GM23338 (cell line): ENCODE measurements around the gene TMEM225B. TPM values are rescaled to one million over a fixed set of nuclear protein-coding genes. Genes with fewer than 3 reads are reported as not detected.

Experiments
- ATAC-seq: fragments of 200-7000 bp; cut with Tn5 transposase; 3 replicates; pipeline ENCODE4 v1.9.1; 2020
- DNase-seq: peaks from one replicate; pipeline ENCODE4 v3.0.0-alpha.2; 2015; ENCODE audit warnings: low spot score
- H2AFZ ChIP-seq: fragments of 200-600 bp; sonication (generic); 2 replicates; pipeline ENCODE4 v1.8.0; 2016; ENCODE audit warnings: antibody characterized with exemption, mild to moderate bottlenecking, moderate library complexity
- H3F3A ChIP-seq: fragments of 200-600 bp; sonication (generic); replicated peaks from 2 replicates; pipeline ENCODE4 v1.8.0; 2017; ENCODE audit warnings: antibody characterized with exemption, mixed run types, low read depth
- H3K27ac ChIP-seq: fragments of 200-600 bp; sonication (generic); 2 replicates; pipeline ENCODE4 v1.6.1; 2016; ENCODE audit warnings: low read depth
- H3K27me3 ChIP-seq: fragments of 200-600 bp; sonication (generic); 2 replicates; pipeline ENCODE4 v1.8.0; 2016; ENCODE audit warnings: mild to moderate bottlenecking, mixed run types, moderate library complexity; ENCODE audit not compliant: insufficient read depth
- H3K36me3 ChIP-seq: fragments of 200-600 bp; sonication (generic); 2 replicates; pipeline ENCODE4 v1.8.0; 2016; ENCODE audit warnings: mild to moderate bottlenecking; ENCODE audit not compliant: insufficient read depth
- H3K4me1 ChIP-seq: fragments of 200-600 bp; sonication (generic); 2 replicates; pipeline ENCODE4 v1.8.0; 2016; ENCODE audit warnings: mild to moderate bottlenecking, moderate library complexity; ENCODE audit not compliant: insufficient read depth
- H3K4me2 ChIP-seq: fragments of 200-600 bp; sonication (generic); 2 replicates; pipeline ENCODE4 v1.7.1; 2017; ENCODE audit warnings: mixed run types
- H3K4me3 ChIP-seq: fragments of 200-600 bp; sonication (generic); 2 replicates; pipeline ENCODE4 v1.6.1; 2016; ENCODE audit warnings: mixed run types
- H3K79me2 ChIP-seq: fragments of 200-600 bp; sonication (generic); replicated peaks from 2 replicates; pipeline ENCODE4 v1.8.0; 2017; ENCODE audit warnings: mild to moderate bottlenecking; ENCODE audit not compliant: insufficient read depth
- H3K9me2 ChIP-seq: fragments of 200-600 bp; sonication (generic); 2 replicates; pipeline ENCODE4 v1.8.0; 2017; ENCODE audit not compliant: insufficient read depth
- H4K20me1 ChIP-seq: fragments of 200-600 bp; sonication (generic); replicated peaks from 2 replicates; pipeline ENCODE4 v1.8.0; 2017; ENCODE audit warnings: mild to moderate bottlenecking; ENCODE audit not compliant: insufficient read depth
- H3K27ac Mint-ChIP-seq: 2 replicates; pipeline ENCODE4 v1.8.0; 2020; ENCODE audit warnings: inconsistent platforms, mild to moderate bottlenecking, moderate library complexity, mixed read lengths
- H3K27me3 Mint-ChIP-seq: 3 replicates; pipeline ENCODE4 v1.8.0; 2022; ENCODE audit warnings: low read depth, mild to moderate bottlenecking, moderate library complexity, mixed read lengths, inconsistent platforms; ENCODE audit not compliant: insufficient read depth, poor library complexity
- H3K36me3 Mint-ChIP-seq: 3 replicates; pipeline ENCODE4 v1.8.0; 2021; ENCODE audit warnings: low read depth, mild to moderate bottlenecking, inconsistent platforms, moderate library complexity, mixed read lengths
- H3K4me1 Mint-ChIP-seq: 3 replicates; pipeline ENCODE4 v1.8.0; 2020; ENCODE audit warnings: mild to moderate bottlenecking, inconsistent platforms, mixed read lengths
- H3K4me3 Mint-ChIP-seq: 3 replicates; pipeline ENCODE4 v1.8.0; 2021; ENCODE audit warnings: moderate library complexity, mild to moderate bottlenecking, inconsistent platforms, mixed read lengths
- H3K9me3 Mint-ChIP-seq: 3 replicates; pipeline ENCODE4 v1.8.0; 2020; ENCODE audit warnings: moderate library complexity, mild to moderate bottlenecking, inconsistent platforms, mixed read lengths
- ZNF331 ChIP-seq: fragments of 250-450 bp; sonication (Bioruptor Pico); IDR thresholded peaks from 2 replicates; pipeline ENCODE4 v1.5.0; 2020; ENCODE audit warnings: low read depth, mild to moderate bottlenecking, moderate library complexity
- polyA plus RNA-seq: library from polyadenylated mRNA; unstranded; fragments of >200 nt; fragmentation: Nextera tagmentation; extraction: Ambion mirVana; gene quantifications from 2 replicates; pipeline ENCODE4 v1.2.1, GENCODE V29; 2016
- total RNA-seq: library from RNA; depleted of rRNA; stranded (reverse); fragments of >200 nt; shearing (Covaris generic); gene quantifications from 2 replicates; pipeline ENCODE4 v1.2.3, GENCODE V29; 2014
- TF ChIP-seq, protein P1 (sequence below): fragments of 250-450 bp; sonication (Bioruptor Pico); IDR thresholded peaks from 2 replicates; pipeline ENCODE4 v1.5.0; 2020; ENCODE audit warnings: mild to moderate bottlenecking, moderate library complexity
- TF ChIP-seq, protein P2 (sequence below): IDR thresholded peaks from one replicate; pipeline ENCODE4 v1.6.1; 2018; ENCODE audit warnings: antibody characterized with exemption; ENCODE audit not compliant: unreplicated experiment

The TMEM225B gene
- total and polyA plus RNA-seq, 2 experiments from 2014 or later, result 0.45 TPM; not detected in 1

DNA sequence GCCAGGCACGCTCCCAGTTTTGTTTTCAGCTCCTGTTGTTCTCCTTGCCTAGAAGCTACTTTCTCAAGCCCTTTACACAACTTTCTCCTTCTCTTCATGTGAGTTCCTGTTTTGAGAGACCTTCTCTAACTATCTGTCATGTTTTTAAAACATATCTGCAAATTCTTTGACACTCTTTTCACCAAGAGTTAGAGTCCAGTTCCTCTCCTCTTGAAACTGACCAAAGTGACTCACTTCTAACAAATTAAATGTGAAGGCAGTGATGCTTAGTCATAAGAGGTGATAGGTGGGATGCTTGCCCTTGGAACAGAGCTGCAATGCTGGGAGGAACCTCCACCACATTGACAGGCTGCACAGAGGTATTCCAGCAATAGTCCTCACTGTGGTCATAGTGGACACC, 44.0 kb downstream of the TMEM225B start (continued):
- TF ChIP-seq, protein P1, sequence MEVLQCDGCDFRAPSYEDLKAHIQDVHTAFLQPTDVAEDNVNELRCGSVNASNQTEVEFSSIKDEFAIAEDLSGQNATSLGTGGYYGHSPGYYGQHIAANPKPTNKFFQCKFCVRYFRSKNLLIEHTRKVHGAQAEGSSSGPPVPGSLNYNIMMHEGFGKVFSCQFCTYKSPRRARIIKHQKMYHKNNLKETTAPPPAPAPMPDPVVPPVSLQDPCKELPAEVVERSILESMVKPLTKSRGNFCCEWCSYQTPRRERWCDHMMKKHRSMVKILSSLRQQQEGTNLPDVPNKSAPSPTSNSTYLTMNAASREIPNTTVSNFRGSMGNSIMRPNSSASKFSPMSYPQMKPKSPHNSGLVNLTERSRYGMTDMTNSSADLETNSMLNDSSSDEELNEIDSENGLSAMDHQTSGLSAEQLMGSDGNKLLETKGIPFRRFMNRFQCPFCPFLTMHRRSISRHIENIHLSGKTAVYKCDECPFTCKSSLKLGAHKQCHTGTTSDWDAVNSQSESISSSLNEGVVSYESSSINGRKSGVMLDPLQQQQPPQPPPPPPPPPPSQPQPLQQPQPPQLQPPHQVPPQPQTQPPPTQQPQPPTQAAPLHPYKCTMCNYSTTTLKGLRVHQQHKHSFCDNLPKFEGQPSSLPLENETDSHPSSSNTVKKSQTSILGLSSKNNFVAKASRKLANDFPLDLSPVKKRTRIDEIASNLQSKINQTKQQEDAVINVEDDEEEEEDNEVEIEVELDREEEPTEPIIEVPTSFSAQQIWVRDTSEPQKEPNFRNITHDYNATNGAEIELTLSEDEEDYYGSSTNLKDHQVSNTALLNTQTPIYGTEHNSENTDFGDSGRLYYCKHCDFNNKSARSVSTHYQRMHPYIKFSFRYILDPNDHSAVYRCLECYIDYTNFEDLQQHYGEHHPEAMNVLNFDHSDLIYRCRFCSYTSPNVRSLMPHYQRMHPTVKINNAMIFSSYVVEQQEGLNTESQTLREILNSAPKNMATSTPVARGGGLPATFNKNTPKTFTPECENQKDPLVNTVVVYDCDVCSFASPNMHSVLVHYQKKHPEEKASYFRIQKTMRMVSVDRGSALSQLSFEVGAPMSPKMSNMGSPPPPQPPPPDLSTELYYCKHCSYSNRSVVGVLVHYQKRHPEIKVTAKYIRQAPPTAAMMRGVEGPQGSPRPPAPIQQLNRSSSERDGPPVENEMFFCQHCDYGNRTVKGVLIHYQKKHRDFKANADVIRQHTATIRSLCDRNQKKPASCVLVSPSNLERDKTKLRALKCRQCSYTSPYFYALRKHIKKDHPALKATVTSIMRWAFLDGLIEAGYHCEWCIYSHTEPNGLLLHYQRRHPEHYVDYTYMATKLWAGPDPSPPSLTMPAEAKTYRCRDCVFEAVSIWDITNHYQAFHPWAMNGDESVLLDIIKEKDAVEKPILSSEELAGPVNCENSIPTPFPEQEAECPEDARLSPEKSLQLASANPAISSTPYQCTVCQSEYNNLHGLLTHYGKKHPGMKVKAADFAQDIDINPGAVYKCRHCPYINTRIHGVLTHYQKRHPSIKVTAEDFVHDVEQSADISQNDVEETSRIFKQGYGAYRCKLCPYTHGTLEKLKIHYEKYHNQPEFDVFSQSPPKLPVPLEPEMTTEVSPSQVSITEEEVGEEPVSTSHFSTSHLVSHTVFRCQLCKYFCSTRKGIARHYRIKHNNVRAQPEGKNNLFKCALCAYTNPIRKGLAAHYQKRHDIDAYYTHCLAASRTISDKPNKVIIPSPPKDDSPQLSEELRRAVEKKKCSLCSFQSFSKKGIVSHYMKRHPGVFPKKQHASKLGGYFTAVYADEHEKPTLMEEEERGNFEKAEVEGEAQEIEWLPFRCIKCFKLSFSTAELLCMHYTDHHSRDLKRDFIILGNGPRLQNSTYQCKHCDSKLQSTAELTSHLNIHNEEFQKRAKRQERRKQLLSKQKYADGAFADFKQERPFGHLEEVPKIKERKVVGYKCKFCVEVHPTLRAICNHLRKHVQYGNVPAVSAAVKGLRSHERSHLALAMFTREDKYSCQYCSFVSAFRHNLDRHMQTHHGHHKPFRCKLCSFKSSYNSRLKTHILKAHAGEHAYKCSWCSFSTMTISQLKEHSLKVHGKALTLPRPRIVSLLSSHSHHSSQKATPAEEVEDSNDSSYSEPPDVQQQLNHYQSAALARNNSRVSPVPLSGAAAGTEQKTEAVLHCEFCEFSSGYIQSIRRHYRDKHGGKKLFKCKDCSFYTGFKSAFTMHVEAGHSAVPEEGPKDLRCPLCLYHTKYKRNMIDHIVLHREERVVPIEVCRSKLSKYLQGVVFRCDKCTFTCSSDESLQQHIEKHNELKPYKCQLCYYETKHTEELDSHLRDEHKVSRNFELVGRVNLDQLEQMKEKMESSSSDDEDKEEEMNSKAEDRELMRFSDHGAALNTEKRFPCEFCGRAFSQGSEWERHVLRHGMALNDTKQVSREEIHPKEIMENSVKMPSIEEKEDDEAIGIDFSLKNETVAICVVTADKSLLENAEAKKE (CRISPR knock-in tag), result no peak

DNA sequence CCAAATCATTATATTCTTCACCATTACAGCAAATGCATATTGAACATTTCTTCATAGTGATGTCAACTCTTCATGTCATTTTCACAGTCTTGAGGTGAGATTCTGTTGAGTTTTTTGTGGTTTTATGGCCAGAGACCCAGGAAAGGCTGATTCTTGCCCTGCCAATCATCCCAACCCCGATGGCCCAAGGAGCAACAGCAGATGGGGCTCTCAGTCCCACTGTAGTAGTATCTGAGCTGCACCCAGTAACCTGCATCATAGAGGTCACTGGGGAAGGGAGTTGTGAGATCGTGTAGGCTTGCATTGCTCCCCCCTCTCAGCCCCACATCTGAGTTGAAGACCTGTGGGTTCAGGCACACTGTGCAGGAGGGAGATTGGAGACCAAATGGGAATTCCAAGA, 45.4 kb downstream of the TMEM225B start:
- no peak for DNase-seq
- Mint-ChIP-seq H3K27me3 (peaks cover 1% of the 10 kb centered on the region), H3K9me3 (no peaks in the 10 kb centered on the region; the same call in 2 of the 3 replicates), H3K4me3 (no peak overlapping the region), H3K27ac (no peak overlapping the region), H3K4me1 (peaks cover 15% of the 10 kb centered on the region), H3K36me3 (peaks cover 23% of the 10 kb centered on the region)
- Histone ChIP-seq H3F3A (0 out of 2 replicates have a peak, but pooled peaks cover 7% of the 10 kb centered on the region), H3K79me2 (no peaks in the 10 kb centered on the region), H3K4me3 (no peak overlapping the region), H3K9me2 (peaks cover 7% of the 10 kb centered on the region; the same call in 1 of the 2 replicates), H2AFZ (no peak overlapping the region), H3K27ac (no peak overlapping the region), H3K4me1 (peaks cover 11% of the 10 kb centered on the region), H4K20me1 (no peaks in the 10 kb centered on the region), H3K4me2 (no peak overlapping the region), H3K27me3 (no peaks in the 10 kb centered on the region), H3K36me3 (no peaks in the 10 kb centered on the region)
- TF ChIP-seq, protein P2, sequence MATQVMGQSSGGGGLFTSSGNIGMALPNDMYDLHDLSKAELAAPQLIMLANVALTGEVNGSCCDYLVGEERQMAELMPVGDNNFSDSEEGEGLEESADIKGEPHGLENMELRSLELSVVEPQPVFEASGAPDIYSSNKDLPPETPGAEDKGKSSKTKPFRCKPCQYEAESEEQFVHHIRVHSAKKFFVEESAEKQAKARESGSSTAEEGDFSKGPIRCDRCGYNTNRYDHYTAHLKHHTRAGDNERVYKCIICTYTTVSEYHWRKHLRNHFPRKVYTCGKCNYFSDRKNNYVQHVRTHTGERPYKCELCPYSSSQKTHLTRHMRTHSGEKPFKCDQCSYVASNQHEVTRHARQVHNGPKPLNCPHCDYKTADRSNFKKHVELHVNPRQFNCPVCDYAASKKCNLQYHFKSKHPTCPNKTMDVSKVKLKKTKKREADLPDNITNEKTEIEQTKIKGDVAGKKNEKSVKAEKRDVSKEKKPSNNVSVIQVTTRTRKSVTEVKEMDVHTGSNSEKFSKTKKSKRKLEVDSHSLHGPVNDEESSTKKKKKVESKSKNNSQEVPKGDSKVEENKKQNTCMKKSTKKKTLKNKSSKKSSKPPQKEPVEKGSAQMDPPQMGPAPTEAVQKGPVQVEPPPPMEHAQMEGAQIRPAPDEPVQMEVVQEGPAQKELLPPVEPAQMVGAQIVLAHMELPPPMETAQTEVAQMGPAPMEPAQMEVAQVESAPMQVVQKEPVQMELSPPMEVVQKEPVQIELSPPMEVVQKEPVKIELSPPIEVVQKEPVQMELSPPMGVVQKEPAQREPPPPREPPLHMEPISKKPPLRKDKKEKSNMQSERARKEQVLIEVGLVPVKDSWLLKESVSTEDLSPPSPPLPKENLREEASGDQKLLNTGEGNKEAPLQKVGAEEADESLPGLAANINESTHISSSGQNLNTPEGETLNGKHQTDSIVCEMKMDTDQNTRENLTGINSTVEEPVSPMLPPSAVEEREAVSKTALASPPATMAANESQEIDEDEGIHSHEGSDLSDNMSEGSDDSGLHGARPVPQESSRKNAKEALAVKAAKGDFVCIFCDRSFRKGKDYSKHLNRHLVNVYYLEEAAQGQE, result no peak
- TF ChIP-seq ZNF331 (CRISPR knock-in tag), result no peak
- ATAC-seq, result no peak
